ENCODE measurements around the gene PLCB3. TPM values are rescaled to one million over a fixed set of nuclear protein-coding genes. Genes with fewer than 3 reads are reported as not detected.

PLCB3 gene
- total and polyA plus RNA-seq, 2 donors (not counting 3 experiments of a cell fraction or from before 2014, with no cell fraction given): 32.3 to 61.1 TPM

DNA sequence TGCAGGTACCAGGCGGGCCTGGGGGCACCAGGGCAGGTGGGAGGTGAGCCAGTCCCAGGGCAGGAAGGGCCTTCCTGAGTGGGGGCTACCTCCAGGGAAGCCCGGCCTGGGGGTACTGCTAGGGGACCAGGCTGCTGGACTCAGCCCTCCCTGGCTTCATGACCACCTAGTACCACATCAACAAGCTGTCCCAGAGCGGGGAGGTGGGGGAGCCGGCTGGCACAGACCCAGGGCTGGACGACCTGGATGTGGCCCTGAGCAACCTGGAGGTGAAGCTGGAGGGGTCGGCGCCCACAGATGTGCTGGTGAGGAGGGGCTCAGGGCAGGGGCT lies 32.0 kb upstream of the PLCB3 start:
- no peaks in the 10 kb centered on the region for H3K27me3 ChIP-seq (ENCODE audit: control insufficient read depth in 2 of 2, insufficient read depth in 2 of 2, low read length in 2 of 2)
- POLR2A ChIA-PET: no interaction called here
- peaks cover 0 to 6% of the 10 kb centered on the region in 2 experiments for H3K36me3 ChIP-seq (ENCODE audit: control insufficient read depth in 2 of 2, extremely low read depth in 1 of 2, insufficient read depth in 2 of 2, low read length in 2 of 2)
- no peaks in the 10 kb centered on the region for H3K9me3 ChIP-seq (replicated peaks; ENCODE audit: control insufficient read depth, insufficient read depth, low read length)
- dilution Hi-C loops (cut with MboI; ENCODE audit: extremely low pct_ligation_motif_present, low sequenced_read_pairs) (no loop called here), intact Hi-C loops (cut with micrococcal nuclease) (no loop called here)
- no peak overlapping the region for H3K4me3 ChIP-seq (replicated peaks in 1 of 3; ENCODE audit: insufficient read depth in 1 of 3, low read depth in 1 of 3, low read length in 3 of 3)
- H3K9me1 ChIP-seq (replicated peaks; ENCODE audit: control insufficient read depth, extremely low read depth, insufficient read depth, low read length): no peaks in the 10 kb centered on the region
- no peak overlapping the region for H3K9ac ChIP-seq (replicated peaks; ENCODE audit: extremely low read depth, insufficient read depth, low read length)
- H3K4me2 ChIP-seq (ENCODE audit: insufficient read depth, low read length): no peak overlapping the region
- BruUV-seq (replicated peaks): no TSS peak
- no peak overlapping the region for H3K27ac ChIP-seq (ENCODE audit: insufficient read depth, low read depth, low read length)
- no peak for TF ChIP-seq POLR2A (IDR thresholded peaks at IDR 0.05; ENCODE audit: low read depth, low read length)
- no peak for TF ChIP-seq MYC (IDR thresholded peaks at IDR 0.05; ENCODE audit: low read depth, low read length)
- TF ChIP-seq, protein P1, sequence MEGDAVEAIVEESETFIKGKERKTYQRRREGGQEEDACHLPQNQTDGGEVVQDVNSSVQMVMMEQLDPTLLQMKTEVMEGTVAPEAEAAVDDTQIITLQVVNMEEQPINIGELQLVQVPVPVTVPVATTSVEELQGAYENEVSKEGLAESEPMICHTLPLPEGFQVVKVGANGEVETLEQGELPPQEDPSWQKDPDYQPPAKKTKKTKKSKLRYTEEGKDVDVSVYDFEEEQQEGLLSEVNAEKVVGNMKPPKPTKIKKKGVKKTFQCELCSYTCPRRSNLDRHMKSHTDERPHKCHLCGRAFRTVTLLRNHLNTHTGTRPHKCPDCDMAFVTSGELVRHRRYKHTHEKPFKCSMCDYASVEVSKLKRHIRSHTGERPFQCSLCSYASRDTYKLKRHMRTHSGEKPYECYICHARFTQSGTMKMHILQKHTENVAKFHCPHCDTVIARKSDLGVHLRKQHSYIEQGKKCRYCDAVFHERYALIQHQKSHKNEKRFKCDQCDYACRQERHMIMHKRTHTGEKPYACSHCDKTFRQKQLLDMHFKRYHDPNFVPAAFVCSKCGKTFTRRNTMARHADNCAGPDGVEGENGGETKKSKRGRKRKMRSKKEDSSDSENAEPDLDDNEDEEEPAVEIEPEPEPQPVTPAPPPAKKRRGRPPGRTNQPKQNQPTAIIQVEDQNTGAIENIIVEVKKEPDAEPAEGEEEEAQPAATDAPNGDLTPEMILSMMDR (IDR thresholded peaks at IDR 0.05; ENCODE audit: extremely low read depth in 1 of 2, insufficient read depth in 1 of 2, low read depth in 1 of 2, low read length in 2 of 2): no peak
- TF ChIP-seq JUN (IDR thresholded peaks at IDR 0.05; ENCODE audit: borderline replicate concordance, insufficient read depth, insufficient read length, low read depth): no peak
- DNase-seq (ENCODE audit: low read depth, low spot score) (no peak), FAIRE-seq (no peak)
- H3K4me1 ChIP-seq (ENCODE audit: control insufficient read depth, extremely low read depth, insufficient read depth, low read length): no peaks in the 10 kb centered on the region
- H4K20me1 ChIP-seq (replicated peaks; ENCODE audit: control insufficient read depth, extremely low read depth, insufficient read depth, low read length): no peaks in the 10 kb centered on the region
- H3K79me2 ChIP-seq (ENCODE audit: control insufficient read depth, insufficient read depth, low read length): no peaks in the 10 kb centered on the region
- CTCF ChIA-PET: interaction anchor here (1.4 kb wide), 1 partner anchor 34 kb away, joined by 3 read pairs; the partner anchor contains the start of gene STIP1
- no peak overlapping the region for H2AFZ ChIP-seq (ENCODE audit: low read depth, low read length)

DNA sequence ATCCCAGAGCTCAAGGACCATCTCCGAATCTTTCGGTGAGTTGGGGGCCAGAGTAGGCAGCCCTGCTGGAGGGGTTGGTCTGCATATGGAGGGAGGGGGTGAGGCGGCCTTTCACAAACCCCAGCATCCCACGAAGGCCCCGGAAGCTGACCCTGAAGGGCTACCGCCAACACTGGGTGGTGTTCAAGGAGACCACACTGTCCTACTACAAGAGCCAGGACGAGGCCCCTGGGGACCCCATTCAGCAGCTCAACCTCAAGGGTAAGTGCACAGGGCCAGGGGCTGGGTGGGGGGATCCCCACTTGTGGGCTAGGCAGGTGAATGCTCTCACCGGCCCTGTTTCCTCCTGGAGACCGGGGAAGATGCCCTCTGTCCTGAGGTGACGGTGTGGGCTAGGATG lies 31.6 kb upstream of the PLCB3 start:
- Histone ChIP-seq H3K27me3 (ENCODE audit: control insufficient read depth in 2 of 2, insufficient read depth in 2 of 2, low read length in 2 of 2) (no peaks in the 10 kb centered on the region), H3K4me3 (replicated peaks in 1 of 3; ENCODE audit: insufficient read depth in 1 of 3, low read depth in 1 of 3, low read length in 3 of 3) (no peak overlapping the region), H3K36me3 (ENCODE audit: control insufficient read depth in 2 of 2, extremely low read depth in 1 of 2, insufficient read depth in 2 of 2, low read length in 2 of 2) (peaks cover 0 to 6% of the 10 kb centered on the region in 2 experiments), H3K9me3 (replicated peaks; ENCODE audit: control insufficient read depth, insufficient read depth, low read length) (no peaks in the 10 kb centered on the region), H3K4me2 (ENCODE audit: insufficient read depth, low read length) (no peak overlapping the region), H3K4me1 (ENCODE audit: control insufficient read depth, extremely low read depth, insufficient read depth, low read length) (no peaks in the 10 kb centered on the region), H3K9me1 (replicated peaks; ENCODE audit: control insufficient read depth, extremely low read depth, insufficient read depth, low read length) (no peaks in the 10 kb centered on the region), H3K9ac (replicated peaks; ENCODE audit: extremely low read depth, insufficient read depth, low read length) (no peak overlapping the region), H3K27ac (ENCODE audit: insufficient read depth, low read depth, low read length) (no peak overlapping the region), H3K79me2 (ENCODE audit: control insufficient read depth, insufficient read depth, low read length) (no peaks in the 10 kb centered on the region), H4K20me1 (replicated peaks; ENCODE audit: control insufficient read depth, extremely low read depth, insufficient read depth, low read length) (no peaks in the 10 kb centered on the region), H2AFZ (ENCODE audit: low read depth, low read length) (no peak overlapping the region)
- no peak for FAIRE-seq
- DNase-seq (ENCODE audit: low read depth, low spot score): no peak
- CTCF ChIA-PET: interaction anchor here (1.4 kb wide), 1 partner anchor 34 kb away, joined by 3 read pairs; the partner anchor contains the start of gene STIP1
- no TSS peak for BruUV-seq (replicated peaks)
- intact Hi-C loops (cut with micrococcal nuclease): no loop called here
- POLR2A ChIA-PET: no interaction called here
- no peak for TF ChIP-seq MAX (IDR thresholded peaks at IDR 0.05; ENCODE audit: insufficient read depth, insufficient read length)
- no peak for TF ChIP-seq GATA2 (IDR thresholded peaks at IDR 0.05; ENCODE audit: insufficient read depth, insufficient read length, low read depth, low read length)
- TF ChIP-seq FOS (IDR thresholded peaks at IDR 0.05; ENCODE audit: borderline replicate concordance, insufficient read depth, low read length): no peak
- TF ChIP-seq, protein P1 (IDR thresholded peaks at IDR 0.05; ENCODE audit: extremely low read depth in 1 of 2, insufficient read depth in 1 of 2, low read depth in 1 of 2, low read length in 2 of 2): no peak
- no peak for TF ChIP-seq EZH2 (IDR thresholded peaks at IDR 0.05; ENCODE audit: borderline replicate concordance, low read depth, low read length, severe bottlenecking)
- TF ChIP-seq JUN (IDR thresholded peaks at IDR 0.05; ENCODE audit: borderline replicate concordance, insufficient read depth, insufficient read length, low read depth): no peak
- no peak for TF ChIP-seq POLR2AphosphoS5 (IDR thresholded peaks at IDR 0.05; ENCODE audit: insufficient read depth, low read depth, low read length)
- no peak for TF ChIP-seq MYC (IDR thresholded peaks at IDR 0.05; ENCODE audit: low read depth, low read length)
- TF ChIP-seq POLR2A (IDR thresholded peaks at IDR 0.05; ENCODE audit: low read depth, low read length): no peak
- dilution Hi-C loops (cut with MboI; ENCODE audit: extremely low pct_ligation_motif_present, low sequenced_read_pairs): no loop called here

All from endothelial cell of umbilical vein (primary cell).